HEK293 (cell line): ENCODE data around the gene RITA1.

ENCODE experiments used
- CTCF ChIA-PET: fragments of 350-600 bp; formaldehyde crosslinking; extraction: SDS; loops from one replicate; lab custom pipeline; 2021; ENCODE audit warnings: antibody characterized with exemption; lab: Yijun Ruan, JAX
- POLR2A ChIA-PET: fragments of 300-600 bp; formaldehyde crosslinking; extraction: SDS; loops from one replicate; lab custom pipeline; 2020; ENCODE audit warnings: antibody characterized with exemption, inconsistent platforms; lab: Yijun Ruan, JAX
- H3K27ac ChIP-seq: fragments of 200-500 bp; sonication (Bioruptor generic); 2 replicates; pipeline ENCODE4 v1.5.1; 2014; ENCODE audit warnings: low read depth, low read length, control low read depth, inconsistent platforms; ENCODE audit errors: extremely low read depth
- H3K36me3 ChIP-seq, 2 experiments: fragments of 200-500 bp in 1 of 2; sonication (Bioruptor generic) in 1 of 2; 1 replicate in 1 of 2; 2 replicates in 1 of 2; pipeline ENCODE4 v1.5.1; 2014 to 2017; ENCODE audit warnings: inconsistent platforms in 2 of 2, low read length in 2 of 2; ENCODE audit not compliant: control insufficient read depth in 2 of 2, insufficient read depth in 1 of 2
- H3K4me1 ChIP-seq: fragments of 200-500 bp; sonication (Bioruptor generic); 2 replicates; pipeline ENCODE4 v1.5.1; 2014; ENCODE audit warnings: mild to moderate bottlenecking, low read length, inconsistent platforms; ENCODE audit not compliant: control insufficient read depth, insufficient read depth
- H3K4me3 ChIP-seq: 2 replicates; pipeline ENCODE4 v1.5.1; 2011; ENCODE audit warnings: low read depth, mild to moderate bottlenecking, control low read depth, low read length, moderate library complexity
- H3K9me3 ChIP-seq: fragments of 200-500 bp; sonication (Bioruptor generic); 2 replicates; pipeline ENCODE4 v1.5.1; 2014; ENCODE audit warnings: low read depth, low read length, inconsistent platforms; ENCODE audit not compliant: control insufficient read depth, insufficient read depth
- BCL11B ChIP-seq: fragments of 450-650 bp; formaldehyde crosslinking; IDR thresholded peaks from 2 replicates; pipeline ENCODE4 v1.5.1; 2016; ENCODE audit warnings: low read depth, missing biosample characterization, missing genetic modification characterization
- IKZF3 ChIP-seq: fragments of 450-650 bp; IDR thresholded peaks from 2 replicates; pipeline ENCODE4 v1.5.0; 2018; ENCODE audit warnings: missing biosample characterization, mild to moderate bottlenecking, missing genetic modification characterization, moderate library complexity
- OVOL3 ChIP-seq: fragments of 450-650 bp; formaldehyde crosslinking; IDR thresholded peaks from 2 replicates; pipeline ENCODE4 v1.5.1; 2016; ENCODE audit warnings: missing biosample characterization, missing genetic modification characterization
- PRDM1 ChIP-seq: fragments of 450-650 bp; formaldehyde crosslinking; IDR thresholded peaks from 2 replicates; pipeline ENCODE4; 2016; ENCODE audit warnings: missing biosample characterization, missing genetic modification characterization
- ZBTB20 ChIP-seq: fragments of 450-650 bp; formaldehyde crosslinking; IDR thresholded peaks from 2 replicates; pipeline ENCODE4 v1.5.1; 2016; ENCODE audit warnings: missing biosample characterization, missing genetic modification characterization
- ZBTB8A ChIP-seq: fragments of 450-650 bp; formaldehyde crosslinking; IDR thresholded peaks from 2 replicates; pipeline ENCODE4 v1.5.1; 2016; ENCODE audit warnings: missing biosample characterization, missing genetic modification characterization
- ZIC2 ChIP-seq: fragments of 450-650 bp; formaldehyde crosslinking; IDR thresholded peaks from 2 replicates; pipeline ENCODE4 v1.5.1; 2016; ENCODE audit warnings: missing biosample characterization, missing genetic modification characterization
- ZNF132 ChIP-seq: fragments of 450-650 bp; formaldehyde crosslinking; IDR thresholded peaks from 2 replicates; pipeline ENCODE4 v1.5.1; 2017; ENCODE audit warnings: missing biosample characterization, missing genetic modification characterization, borderline replicate concordance
- ZNF155 ChIP-seq: fragments of 450-650 bp; formaldehyde crosslinking; IDR thresholded peaks from 2 replicates; pipeline ENCODE4 v1.5.1; 2016; ENCODE audit warnings: missing biosample characterization, missing genetic modification characterization
- ZNF335 ChIP-seq: fragments of 450-650 bp; formaldehyde crosslinking; conservative IDR thresholded peaks from 2 replicates; pipeline ENCODE4 v1.5.1; 2016; ENCODE audit warnings: missing biosample characterization, missing genetic modification characterization
- ZNF416 ChIP-seq: fragments of 450-650 bp; formaldehyde crosslinking; IDR thresholded peaks from 2 replicates; pipeline ENCODE4 v1.5.1; 2016; ENCODE audit warnings: missing biosample characterization, missing genetic modification characterization
- ZNF707 ChIP-seq: fragments of 450-650 bp; formaldehyde crosslinking; IDR thresholded peaks from 2 replicates; pipeline ENCODE4 v1.5.1; 2016; ENCODE audit warnings: missing biosample characterization, missing genetic modification characterization
- ZNF843 ChIP-seq: fragments of 450-650 bp; formaldehyde crosslinking; IDR thresholded peaks from 2 replicates; pipeline ENCODE4 v1.5.1; 2016; ENCODE audit warnings: missing biosample characterization, missing genetic modification characterization
- TF ChIP-seq, protein P1 (sequence below): fragments of 450-650 bp; formaldehyde crosslinking; IDR thresholded peaks from 2 replicates; pipeline ENCODE4 v1.5.1; 2016; ENCODE audit warnings: missing biosample characterization, missing genetic modification characterization
- TF ChIP-seq, protein P2 (sequence below): fragments of 450-650 bp; formaldehyde crosslinking; conservative IDR thresholded peaks from 2 replicates; pipeline ENCODE4 v1.5.1; 2016; ENCODE audit warnings: low read depth, missing biosample characterization, missing genetic modification characterization
- TF ChIP-seq, protein P3 (sequence below): fragments of 450-650 bp; IDR thresholded peaks from 2 replicates; pipeline ENCODE4 v1.5.1; 2018; ENCODE audit warnings: missing biosample characterization, mild to moderate bottlenecking, missing genetic modification characterization
- TF ChIP-seq, protein P4 (sequence below): fragments of 450-650 bp; formaldehyde crosslinking; IDR thresholded peaks from 2 replicates; pipeline ENCODE4 v1.5.1; 2016; ENCODE audit warnings: missing biosample characterization, missing genetic modification characterization
- TF ChIP-seq, protein P5 (sequence below): fragments of 450-650 bp; formaldehyde crosslinking; IDR thresholded peaks from 2 replicates; pipeline ENCODE4 v1.5.1; 2016; ENCODE audit warnings: missing biosample characterization, missing genetic modification characterization, low read depth

Gene RITA1

DNA sequence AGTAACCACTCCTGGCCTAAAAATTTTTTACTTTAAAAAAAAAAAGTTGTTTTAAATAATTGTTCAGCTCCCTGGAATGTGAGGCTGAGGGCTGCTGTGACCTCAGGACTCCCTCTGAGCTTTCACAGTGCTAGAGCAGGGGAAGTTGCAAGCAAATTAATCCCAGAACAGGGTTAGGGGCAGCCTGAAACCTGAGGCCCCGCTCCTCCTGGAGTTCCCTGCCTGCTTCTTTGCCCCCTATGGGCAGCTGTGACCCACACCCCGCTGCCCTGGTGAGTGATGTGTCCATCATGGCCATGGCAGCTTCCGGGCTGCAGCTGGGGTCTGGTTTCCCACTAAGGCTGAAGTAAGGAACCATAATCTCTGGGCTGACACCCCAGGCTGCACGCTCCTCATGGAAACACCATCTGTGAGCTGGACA lies 9.5 kb downstream of the RITA1 start:
- CTCF ChIA-PET = interaction anchor here (0.6 to 2.2 kb wide), 8 partner anchors 8 to 131 kb away, joined by 3 to 6 read pairs (median 4); no protein-coding TSS in a partner anchor
- H3K27ac ChIP-seq = no peak overlapping the region
- no peaks in the 10 kb centered on the region for H3K9me3 ChIP-seq
- no peak overlapping the region for H3K4me3 ChIP-seq
- peaks cover 4 to 26% of the 10 kb centered on the region in 2 experiments; a peak in 2 of 3 replicates for H3K36me3 ChIP-seq
- TF ChIP-seq PRDM1 (tag by site-specific recombination) = no peak
- TF ChIP-seq, protein P1, sequence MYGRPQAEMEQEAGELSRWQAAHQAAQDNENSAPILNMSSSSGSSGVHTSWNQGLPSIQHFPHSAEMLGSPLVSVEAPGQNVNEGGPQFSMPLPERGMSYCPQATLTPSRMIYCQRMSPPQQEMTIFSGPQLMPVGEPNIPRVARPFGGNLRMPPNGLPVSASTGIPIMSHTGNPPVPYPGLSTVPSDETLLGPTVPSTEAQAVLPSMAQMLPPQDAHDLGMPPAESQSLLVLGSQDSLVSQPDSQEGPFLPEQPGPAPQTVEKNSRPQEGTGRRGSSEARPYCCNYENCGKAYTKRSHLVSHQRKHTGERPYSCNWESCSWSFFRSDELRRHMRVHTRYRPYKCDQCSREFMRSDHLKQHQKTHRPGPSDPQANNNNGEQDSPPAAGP (tag by site-specific recombination) = no peak
- no peak for TF ChIP-seq BCL11B (tag by site-specific recombination)
- TF ChIP-seq ZBTB8A (tag by site-specific recombination) = no peak
- no peak for TF ChIP-seq ZNF843 (tag by site-specific recombination)
- no peak for TF ChIP-seq OVOL3 (tag by site-specific recombination)
- no peak for TF ChIP-seq ZNF416 (tag by site-specific recombination)
- peak; percentile 65 for TF ChIP-seq ZIC2 (tag by site-specific recombination)
- TF ChIP-seq, protein P2, sequence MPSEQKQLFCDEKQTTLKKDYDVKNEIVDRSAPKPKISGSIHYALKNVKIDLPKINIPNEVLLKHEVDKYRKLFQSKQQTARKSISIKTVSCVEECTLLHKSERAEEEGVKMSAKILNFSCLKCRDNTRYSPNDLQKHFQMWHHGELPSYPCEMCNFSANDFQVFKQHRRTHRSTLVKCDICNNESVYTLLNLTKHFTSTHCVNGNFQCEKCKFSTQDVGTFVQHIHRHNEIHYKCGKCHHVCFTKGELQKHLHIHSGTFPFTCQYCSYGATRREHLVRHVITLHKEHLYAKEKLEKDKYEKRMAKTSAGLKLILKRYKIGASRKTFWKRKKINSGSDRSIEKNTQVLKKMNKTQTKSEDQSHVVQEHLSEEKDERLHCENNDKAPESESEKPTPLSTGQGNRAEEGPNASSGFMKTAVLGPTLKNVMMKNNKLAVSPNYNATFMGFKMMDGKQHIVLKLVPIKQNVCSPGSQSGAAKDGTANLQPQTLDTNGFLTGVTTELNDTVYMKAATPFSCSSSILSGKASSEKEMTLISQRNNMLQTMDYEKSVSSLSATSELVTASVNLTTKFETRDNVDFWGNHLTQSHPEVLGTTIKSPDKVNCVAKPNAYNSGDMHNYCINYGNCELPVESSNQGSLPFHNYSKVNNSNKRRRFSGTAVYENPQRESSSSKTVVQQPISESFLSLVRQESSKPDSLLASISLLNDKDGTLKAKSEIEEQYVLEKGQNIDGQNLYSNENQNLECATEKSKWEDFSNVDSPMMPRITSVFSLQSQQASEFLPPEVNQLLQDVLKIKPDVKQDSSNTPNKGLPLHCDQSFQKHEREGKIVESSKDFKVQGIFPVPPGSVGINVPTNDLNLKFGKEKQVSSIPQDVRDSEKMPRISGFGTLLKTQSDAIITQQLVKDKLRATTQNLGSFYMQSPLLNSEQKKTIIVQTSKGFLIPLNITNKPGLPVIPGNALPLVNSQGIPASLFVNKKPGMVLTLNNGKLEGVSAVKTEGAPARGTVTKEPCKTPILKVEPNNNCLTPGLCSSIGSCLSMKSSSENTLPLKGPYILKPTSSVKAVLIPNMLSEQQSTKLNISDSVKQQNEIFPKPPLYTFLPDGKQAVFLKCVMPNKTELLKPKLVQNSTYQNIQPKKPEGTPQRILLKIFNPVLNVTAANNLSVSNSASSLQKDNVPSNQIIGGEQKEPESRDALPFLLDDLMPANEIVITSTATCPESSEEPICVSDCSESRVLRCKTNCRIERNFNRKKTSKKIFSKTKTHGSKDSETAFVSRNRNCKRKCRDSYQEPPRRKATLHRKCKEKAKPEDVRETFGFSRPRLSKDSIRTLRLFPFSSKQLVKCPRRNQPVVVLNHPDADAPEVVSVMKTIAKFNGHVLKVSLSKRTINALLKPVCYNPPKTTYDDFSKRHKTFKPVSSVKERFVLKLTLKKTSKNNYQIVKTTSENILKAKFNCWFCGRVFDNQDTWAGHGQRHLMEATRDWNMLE = no peak
- TF ChIP-seq, all 188 proteins: peak for 1
- POLR2A ChIA-PET = interaction anchor here (1.0 to 1.3 kb wide), 2 partner anchors 9 to 140 kb away, joined by 3 to 4 read pairs; no protein-coding TSS in a partner anchor
- H3K4me1 ChIP-seq = no peaks in the 10 kb centered on the region

DNA sequence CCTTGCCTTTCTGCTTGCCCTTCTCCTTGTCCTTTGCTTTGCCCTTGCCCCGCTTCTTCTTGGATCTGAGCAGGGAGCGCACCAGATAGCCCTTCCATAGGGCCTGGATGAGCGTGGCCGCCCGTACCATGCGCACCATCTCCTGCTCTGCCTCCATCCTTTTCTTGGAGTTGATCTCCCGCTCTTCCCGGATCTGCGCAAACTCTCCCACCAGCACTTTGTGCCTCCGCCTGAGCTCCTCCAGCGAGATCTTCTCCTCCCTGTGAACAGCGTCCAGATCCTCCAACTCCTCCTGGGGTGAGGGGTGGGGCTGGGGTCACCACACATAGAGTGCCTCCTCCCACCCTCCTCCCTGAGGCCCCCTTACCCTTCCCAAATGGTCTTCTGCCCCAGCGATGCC lies 10.1 kb downstream of the RITA1 start:
- Histone ChIP-seq H3K9me3 (no peaks in the 10 kb centered on the region), H3K36me3 (peaks cover 0 to 23% of the 10 kb centered on the region in 2 experiments; a peak in 2 of 3 replicates), H3K4me3 (no peak overlapping the region), H3K4me1 (no peaks in the 10 kb centered on the region), H3K27ac (no peak overlapping the region)
- TF ChIP-seq ZNF335 (no peak), ZNF155 (tag by site-specific recombination) (no peak), ZNF707 (no peak), ZNF132 (tag by site-specific recombination) (no peak), IKZF3 (tag by site-specific recombination) (no peak), ZBTB20 (no peak)
- TF ChIP-seq, protein P3, sequence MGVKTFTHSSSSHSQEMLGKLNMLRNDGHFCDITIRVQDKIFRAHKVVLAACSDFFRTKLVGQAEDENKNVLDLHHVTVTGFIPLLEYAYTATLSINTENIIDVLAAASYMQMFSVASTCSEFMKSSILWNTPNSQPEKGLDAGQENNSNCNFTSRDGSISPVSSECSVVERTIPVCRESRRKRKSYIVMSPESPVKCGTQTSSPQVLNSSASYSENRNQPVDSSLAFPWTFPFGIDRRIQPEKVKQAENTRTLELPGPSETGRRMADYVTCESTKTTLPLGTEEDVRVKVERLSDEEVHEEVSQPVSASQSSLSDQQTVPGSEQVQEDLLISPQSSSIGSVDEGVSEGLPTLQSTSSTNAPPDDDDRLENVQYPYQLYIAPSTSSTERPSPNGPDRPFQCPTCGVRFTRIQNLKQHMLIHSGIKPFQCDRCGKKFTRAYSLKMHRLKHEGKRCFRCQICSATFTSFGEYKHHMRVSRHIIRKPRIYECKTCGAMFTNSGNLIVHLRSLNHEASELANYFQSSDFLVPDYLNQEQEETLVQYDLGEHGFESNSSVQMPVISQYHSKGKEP = no peak
- TF ChIP-seq, protein P4, sequence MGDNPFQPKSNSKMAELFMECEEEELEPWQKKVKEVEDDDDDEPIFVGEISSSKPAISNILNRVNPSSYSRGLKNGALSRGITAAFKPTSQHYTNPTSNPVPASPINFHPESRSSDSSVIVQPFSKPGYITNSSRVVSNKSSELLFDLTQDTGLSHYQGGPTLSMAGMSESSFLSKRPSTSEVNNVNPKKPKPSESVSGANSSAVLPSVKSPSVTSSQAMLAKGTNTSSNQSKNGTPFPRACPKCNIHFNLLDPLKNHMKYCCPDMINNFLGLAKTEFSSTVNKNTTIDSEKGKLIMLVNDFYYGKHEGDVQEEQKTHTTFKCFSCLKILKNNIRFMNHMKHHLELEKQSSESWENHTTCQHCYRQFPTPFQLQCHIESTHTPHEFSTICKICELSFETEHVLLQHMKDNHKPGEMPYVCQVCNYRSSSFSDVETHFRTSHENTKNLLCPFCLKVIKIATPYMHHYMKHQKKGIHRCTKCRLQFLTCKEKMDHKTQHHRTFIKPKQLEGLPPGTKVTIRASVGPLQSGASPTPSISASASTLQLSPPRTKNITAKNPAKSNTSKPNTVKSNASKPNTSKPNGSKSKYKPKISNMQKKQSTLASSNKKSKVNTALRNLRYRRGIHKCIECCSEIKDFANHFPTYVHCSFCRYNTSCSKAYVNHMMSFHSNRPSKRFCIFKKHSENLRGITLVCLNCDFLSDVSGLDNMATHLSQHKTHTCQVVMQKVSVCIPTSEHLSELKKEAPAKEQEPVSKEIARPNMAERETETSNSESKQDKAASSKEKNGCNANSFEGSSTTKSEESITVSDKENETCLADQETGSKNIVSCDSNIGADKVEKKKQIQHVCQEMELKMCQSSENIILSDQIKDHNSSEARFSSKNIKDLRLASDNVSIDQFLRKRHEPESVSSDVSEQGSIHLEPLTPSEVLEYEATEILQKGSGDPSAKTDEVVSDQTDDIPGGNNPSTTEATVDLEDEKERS (tag by site-specific recombination) = no peak
- TF ChIP-seq, protein P5, sequence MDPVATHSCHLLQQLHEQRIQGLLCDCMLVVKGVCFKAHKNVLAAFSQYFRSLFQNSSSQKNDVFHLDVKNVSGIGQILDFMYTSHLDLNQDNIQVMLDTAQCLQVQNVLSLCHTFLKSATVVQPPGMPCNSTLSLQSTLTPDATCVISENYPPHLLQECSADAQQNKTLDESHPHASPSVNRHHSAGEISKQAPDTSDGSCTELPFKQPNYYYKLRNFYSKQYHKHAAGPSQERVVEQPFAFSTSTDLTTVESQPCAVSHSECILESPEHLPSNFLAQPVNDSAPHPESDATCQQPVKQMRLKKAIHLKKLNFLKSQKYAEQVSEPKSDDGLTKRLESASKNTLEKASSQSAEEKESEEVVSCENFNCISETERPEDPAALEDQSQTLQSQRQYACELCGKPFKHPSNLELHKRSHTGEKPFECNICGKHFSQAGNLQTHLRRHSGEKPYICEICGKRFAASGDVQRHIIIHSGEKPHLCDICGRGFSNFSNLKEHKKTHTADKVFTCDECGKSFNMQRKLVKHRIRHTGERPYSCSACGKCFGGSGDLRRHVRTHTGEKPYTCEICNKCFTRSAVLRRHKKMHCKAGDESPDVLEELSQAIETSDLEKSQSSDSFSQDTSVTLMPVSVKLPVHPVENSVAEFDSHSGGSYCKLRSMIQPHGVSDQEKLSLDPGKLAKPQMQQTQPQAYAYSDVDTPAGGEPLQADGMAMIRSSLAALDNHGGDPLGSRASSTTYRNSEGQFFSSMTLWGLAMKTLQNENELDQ (tag by site-specific recombination) = no peak
- ChIA-PET POLR2A (interaction anchor here (1.0 to 1.3 kb wide), 2 partner anchors 8 to 140 kb away, joined by 3 to 4 read pairs; no protein-coding TSS in a partner anchor), CTCF (interaction anchor here (0.7 to 2.3 kb wide), 7 partner anchors 9 to 230 kb away, joined by 3 to 7 read pairs (median 5); no protein-coding TSS in a partner anchor)
